WTC11 (cell line): ENCODE measurements around the gene MGST3. TPM values are rescaled to one million over a fixed set of nuclear protein-coding genes. Genes with fewer than 3 reads are reported as not detected.

Experiments
- ATAC-seq: fragments of 200-7000 bp; cut with Tn5 transposase; 2 replicates; pipeline ENCODE4 v1.10.0; 2021; ENCODE audit warnings: mild to moderate bottlenecking, moderate library complexity
- CTCF ChIA-PET: fragments of 300-600 bp; sonication (Branson Sonifier 250); formaldehyde crosslinking; loops from one replicate; lab custom pipeline; 2021; ENCODE audit warnings: antibody characterized with exemption; lab: Charles Lee
- POLR2A ChIA-PET: fragments of 350-600 bp; sonication (Branson Sonifier 250); formaldehyde crosslinking; loops from one replicate; lab custom pipeline; 2021; ENCODE audit warnings: antibody characterized with exemption; lab: Charles Lee
- DNase-seq: peaks from one replicate; pipeline ENCODE4 v3.0.0; 2021; ENCODE audit warnings: low spot score
- H3K27ac Mint-ChIP-seq: 2 replicates; pipeline ENCODE4 v1.8.0; 2021; ENCODE audit warnings: mixed read lengths
- H3K27me3 Mint-ChIP-seq: 2 replicates; pipeline ENCODE4 v1.8.0; 2021; ENCODE audit warnings: low read depth, mild to moderate bottlenecking, moderate library complexity, mixed read lengths
- H3K36me3 Mint-ChIP-seq: 2 replicates; pipeline ENCODE4 v1.8.0; 2021; ENCODE audit warnings: mixed read lengths
- H3K4me1 Mint-ChIP-seq: 2 replicates; pipeline ENCODE4 v1.8.0; 2022; ENCODE audit warnings: mixed read lengths
- H3K4me3 Mint-ChIP-seq: 2 replicates; pipeline ENCODE4 v1.8.0; 2021; ENCODE audit warnings: mild to moderate bottlenecking, moderate library complexity, mixed read lengths
- H3K9me3 Mint-ChIP-seq: 2 replicates; pipeline ENCODE4 v1.8.0; 2021; ENCODE audit warnings: mixed read lengths
- CBFB ChIP-seq: sonication (generic); formaldehyde crosslinking; IDR thresholded peaks from 2 replicates; pipeline ENCODE4 v1.8.1; 2022; ENCODE audit warnings: mild to moderate bottlenecking, low read depth, missing genetic modification reagents
- CREM ChIP-seq: sonication (generic); formaldehyde crosslinking; IDR thresholded peaks from 2 replicates; pipeline ENCODE4 v1.8.1; 2022; ENCODE audit warnings: mild to moderate bottlenecking, missing genetic modification reagents, moderate library complexity
- FOXJ3 ChIP-seq: sonication (generic); formaldehyde crosslinking; IDR thresholded peaks from 2 replicates; pipeline ENCODE4 v1.9.0; 2021; ENCODE audit warnings: missing genetic modification reagents, mild to moderate bottlenecking, borderline replicate concordance
- FOXP1 ChIP-seq: sonication (generic); formaldehyde crosslinking; IDR thresholded peaks from 2 replicates; pipeline ENCODE4 v1.8.0; 2022; ENCODE audit warnings: missing genetic modification reagents, mild to moderate bottlenecking, moderate library complexity, borderline replicate concordance
- GABPB1 ChIP-seq: sonication (generic); formaldehyde crosslinking; IDR thresholded peaks from 2 replicates; pipeline ENCODE4 v1.8.1; 2023; ENCODE audit warnings: mild to moderate bottlenecking, missing genetic modification reagents
- GTF2I ChIP-seq: fragments of 250-450 bp; sonication (Bioruptor Pico); conservative IDR thresholded peaks from 2 replicates; pipeline ENCODE4 v1.4.0; 2021; ENCODE audit warnings: mild to moderate bottlenecking
- HMGA2 ChIP-seq: fragments of 250-450 bp; sonication (Bioruptor Pico); IDR thresholded peaks from 2 replicates; pipeline ENCODE4 v1.4.0; 2021; ENCODE audit warnings: mild to moderate bottlenecking, moderate library complexity
- IRF1 ChIP-seq: sonication (generic); formaldehyde crosslinking; IDR thresholded peaks from 2 replicates; pipeline ENCODE4 v1.8.0; 2023; ENCODE audit warnings: missing genetic modification reagents
- IRF2 ChIP-seq: sonication (generic); formaldehyde crosslinking; IDR thresholded peaks from 2 replicates; pipeline ENCODE4 v1.8.0; 2022; ENCODE audit warnings: low read depth, missing genetic modification reagents, borderline replicate concordance
- JAZF1 ChIP-seq: fragments of 250-450 bp; sonication (Bioruptor Pico); IDR thresholded peaks from 2 replicates; pipeline ENCODE4 v1.9.0; 2021; ENCODE audit warnings: moderate library complexity, mild to moderate bottlenecking, inconsistent platforms
- MLX ChIP-seq: sonication (generic); formaldehyde crosslinking; IDR thresholded peaks from 2 replicates; pipeline ENCODE4 v1.8.1; 2023; ENCODE audit warnings: mild to moderate bottlenecking, missing genetic modification reagents, moderate library complexity
- MXD4 ChIP-seq: fragments of 250-450 bp; sonication (Bioruptor Pico); IDR thresholded peaks from 2 replicates; pipeline ENCODE4 v1.8.0; 2021; ENCODE audit warnings: mild to moderate bottlenecking, moderate library complexity, borderline replicate concordance
- NFE2L1 ChIP-seq: sonication (generic); formaldehyde crosslinking; IDR thresholded peaks from 2 replicates; pipeline ENCODE4 v1.8.1; 2023; ENCODE audit warnings: missing genetic modification reagents
- NR3C1 ChIP-seq: sonication (generic); formaldehyde crosslinking; conservative IDR thresholded peaks from 2 replicates; pipeline ENCODE4 v1.8.1; 2023; ENCODE audit warnings: low read depth, mild to moderate bottlenecking, missing genetic modification reagents
- PRRX2 ChIP-seq: fragments of 250-450 bp; sonication (Bioruptor Pico); IDR thresholded peaks from 2 replicates; pipeline ENCODE4 v1.8.0; 2021; ENCODE audit warnings: mild to moderate bottlenecking
- RELA ChIP-seq: sonication (generic); formaldehyde crosslinking; IDR thresholded peaks from 2 replicates; pipeline ENCODE4 v1.8.1; 2022; ENCODE audit warnings: missing genetic modification reagents, mild to moderate bottlenecking, borderline replicate concordance
- SMAD4 ChIP-seq: sonication (generic); formaldehyde crosslinking; IDR thresholded peaks from 2 replicates; pipeline ENCODE4 v1.8.0; 2022; ENCODE audit warnings: mild to moderate bottlenecking, missing genetic modification reagents
- SP1 ChIP-seq: sonication (generic); formaldehyde crosslinking; conservative IDR thresholded peaks from 2 replicates; pipeline ENCODE4 v1.8.1; 2022; ENCODE audit warnings: missing genetic modification reagents
- TCF7 ChIP-seq: sonication (generic); formaldehyde crosslinking; IDR thresholded peaks from 2 replicates; pipeline ENCODE4 v1.8.0; 2022; ENCODE audit warnings: mild to moderate bottlenecking, low read depth, missing genetic modification reagents, moderate library complexity
- ZBTB21 ChIP-seq: sonication (generic); formaldehyde crosslinking; IDR thresholded peaks from 2 replicates; pipeline ENCODE4 v1.8.1; 2023; ENCODE audit warnings: mild to moderate bottlenecking, missing genetic modification reagents, borderline replicate concordance
- ZBTB43 ChIP-seq: sonication (generic); formaldehyde crosslinking; IDR thresholded peaks from 2 replicates; pipeline ENCODE4 v1.8.1; 2023; ENCODE audit warnings: mild to moderate bottlenecking, missing genetic modification reagents
- ZNF219 ChIP-seq: sonication (generic); formaldehyde crosslinking; IDR thresholded peaks from 2 replicates; pipeline ENCODE4 v1.8.0; 2023; ENCODE audit warnings: missing genetic modification reagents, mild to moderate bottlenecking, borderline replicate concordance
- ZNF263 ChIP-seq: sonication (generic); formaldehyde crosslinking; IDR thresholded peaks from 2 replicates; pipeline ENCODE4 v1.8.1; 2022; ENCODE audit warnings: low read depth, mild to moderate bottlenecking, moderate library complexity, missing genetic modification reagents
- ZNF416 ChIP-seq: fragments of 250-450 bp; sonication (Bioruptor Pico); IDR thresholded peaks from 2 replicates; pipeline ENCODE4 v1.9.0; 2021; ENCODE audit warnings: mild to moderate bottlenecking, inconsistent platforms
- ZNF671 ChIP-seq: fragments of 250-450 bp; sonication (Bioruptor Pico); IDR thresholded peaks from 2 replicates; pipeline ENCODE4 v1.8.0; 2021; ENCODE audit warnings: mild to moderate bottlenecking
- total RNA-seq: library from RNA; stranded (reverse); gene quantifications from 3 replicates; pipeline ENCODE4 v1.2.3, GENCODE V29; 2021
- TF ChIP-seq, protein P1 (sequence below): fragments of 250-450 bp; sonication (Bioruptor Pico); IDR thresholded peaks from 2 replicates; pipeline ENCODE4 v1.9.0; 2021; ENCODE audit warnings: mild to moderate bottlenecking
- TF ChIP-seq, protein P2 (sequence below): sonication (generic); formaldehyde crosslinking; IDR thresholded peaks from 2 replicates; pipeline ENCODE4 v1.8.0; 2022; ENCODE audit warnings: mild to moderate bottlenecking, missing genetic modification reagents
- TF ChIP-seq, protein P3 (sequence below): fragments of 200-600 bp; IDR thresholded peaks from 2 replicates; pipeline ENCODE4 v1.8.0; 2022; ENCODE audit warnings: antibody characterized with exemption
- TF ChIP-seq, protein P4 (sequence below): sonication (generic); formaldehyde crosslinking; IDR thresholded peaks from 2 replicates; pipeline ENCODE4 v1.8.0; 2022; ENCODE audit warnings: mild to moderate bottlenecking, missing genetic modification reagents

MGST3 gene
- total RNA-seq, 1 experiment from 2014 or later, result 137 TPM

DNA sequence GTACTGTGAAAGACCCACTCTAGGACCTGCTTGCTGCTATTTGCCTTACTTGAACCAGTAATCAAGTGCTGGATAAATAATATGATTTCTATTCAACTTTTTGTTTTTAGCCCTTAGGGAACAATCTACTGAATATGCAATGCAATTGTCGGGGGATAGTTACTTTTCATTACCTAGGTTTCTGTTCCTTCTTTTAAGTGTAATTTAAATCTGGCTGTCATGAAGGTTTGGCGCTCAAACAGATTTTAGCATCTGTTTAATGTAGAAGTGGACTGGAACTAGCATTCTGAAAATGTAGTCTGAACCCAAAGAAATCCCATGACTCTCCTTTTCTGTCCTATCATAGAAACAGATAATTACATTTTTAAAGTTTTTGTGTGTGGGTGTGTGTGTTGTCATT is 4.8 kb downstream of the MGST3 start:
- no peak for TF ChIP-seq ZNF416
- no peak for TF ChIP-seq ZNF671 (CRISPR knock-in tag)
- TF ChIP-seq SMAD4, result no peak
- no peak for TF ChIP-seq TCF7 (CRISPR knock-in tag)
- TF ChIP-seq IRF1 (CRISPR knock-in tag), result no peak
- TF ChIP-seq HMGA2 (CRISPR knock-in tag), result no peak
- TF ChIP-seq, protein P1, sequence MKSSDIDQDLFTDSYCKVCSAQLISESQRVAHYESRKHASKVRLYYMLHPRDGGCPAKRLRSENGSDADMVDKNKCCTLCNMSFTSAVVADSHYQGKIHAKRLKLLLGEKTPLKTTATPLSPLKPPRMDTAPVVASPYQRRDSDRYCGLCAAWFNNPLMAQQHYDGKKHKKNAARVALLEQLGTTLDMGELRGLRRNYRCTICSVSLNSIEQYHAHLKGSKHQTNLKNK (CRISPR knock-in tag), result no peak
- TF ChIP-seq, protein P2, sequence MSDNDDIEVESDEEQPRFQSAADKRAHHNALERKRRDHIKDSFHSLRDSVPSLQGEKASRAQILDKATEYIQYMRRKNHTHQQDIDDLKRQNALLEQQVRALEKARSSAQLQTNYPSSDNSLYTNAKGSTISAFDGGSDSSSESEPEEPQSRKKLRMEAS (CRISPR knock-in tag), result no peak
- TF ChIP-seq FOXP1 (CRISPR knock-in tag), result no peak
- TF ChIP-seq CBFB, result no peak
- TF ChIP-seq NR3C1 (CRISPR knock-in tag), result no peak
- no peak for TF ChIP-seq ZBTB21 (CRISPR knock-in tag)
- TF ChIP-seq, protein P3, sequence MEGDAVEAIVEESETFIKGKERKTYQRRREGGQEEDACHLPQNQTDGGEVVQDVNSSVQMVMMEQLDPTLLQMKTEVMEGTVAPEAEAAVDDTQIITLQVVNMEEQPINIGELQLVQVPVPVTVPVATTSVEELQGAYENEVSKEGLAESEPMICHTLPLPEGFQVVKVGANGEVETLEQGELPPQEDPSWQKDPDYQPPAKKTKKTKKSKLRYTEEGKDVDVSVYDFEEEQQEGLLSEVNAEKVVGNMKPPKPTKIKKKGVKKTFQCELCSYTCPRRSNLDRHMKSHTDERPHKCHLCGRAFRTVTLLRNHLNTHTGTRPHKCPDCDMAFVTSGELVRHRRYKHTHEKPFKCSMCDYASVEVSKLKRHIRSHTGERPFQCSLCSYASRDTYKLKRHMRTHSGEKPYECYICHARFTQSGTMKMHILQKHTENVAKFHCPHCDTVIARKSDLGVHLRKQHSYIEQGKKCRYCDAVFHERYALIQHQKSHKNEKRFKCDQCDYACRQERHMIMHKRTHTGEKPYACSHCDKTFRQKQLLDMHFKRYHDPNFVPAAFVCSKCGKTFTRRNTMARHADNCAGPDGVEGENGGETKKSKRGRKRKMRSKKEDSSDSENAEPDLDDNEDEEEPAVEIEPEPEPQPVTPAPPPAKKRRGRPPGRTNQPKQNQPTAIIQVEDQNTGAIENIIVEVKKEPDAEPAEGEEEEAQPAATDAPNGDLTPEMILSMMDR, result no peak
- no peak for TF ChIP-seq MLX
- TF ChIP-seq NFE2L1, result no peak
- no peak for TF ChIP-seq PRRX2 (CRISPR knock-in tag)
- TF ChIP-seq, protein P4, sequence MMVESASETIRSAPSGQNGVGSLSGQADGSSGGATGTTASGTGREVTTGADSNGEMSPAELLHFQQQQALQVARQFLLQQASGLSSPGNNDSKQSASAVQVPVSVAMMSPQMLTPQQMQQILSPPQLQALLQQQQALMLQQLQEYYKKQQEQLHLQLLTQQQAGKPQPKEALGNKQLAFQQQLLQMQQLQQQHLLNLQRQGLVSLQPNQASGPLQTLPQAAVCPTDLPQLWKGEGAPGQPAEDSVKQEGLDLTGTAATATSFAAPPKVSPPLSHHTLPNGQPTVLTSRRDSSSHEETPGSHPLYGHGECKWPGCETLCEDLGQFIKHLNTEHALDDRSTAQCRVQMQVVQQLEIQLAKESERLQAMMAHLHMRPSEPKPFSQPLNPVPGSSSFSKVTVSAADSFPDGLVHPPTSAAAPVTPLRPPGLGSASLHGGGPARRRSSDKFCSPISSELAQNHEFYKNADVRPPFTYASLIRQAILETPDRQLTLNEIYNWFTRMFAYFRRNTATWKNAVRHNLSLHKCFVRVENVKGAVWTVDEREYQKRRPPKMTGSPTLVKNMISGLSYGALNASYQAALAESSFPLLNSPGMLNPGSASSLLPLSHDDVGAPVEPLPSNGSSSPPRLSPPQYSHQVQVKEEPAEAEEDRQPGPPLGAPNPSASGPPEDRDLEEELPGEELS, result no peak
- TF ChIP-seq JAZF1, result no peak
- TF ChIP-seq CREM (CRISPR knock-in tag), result no peak
- ATAC-seq (no peak), DNase-seq (no peak)
- POLR2A ChIA-PET, result no interaction called here
- Mint-ChIP-seq H3K4me3 (no peak overlapping the region), H3K27me3 (no peaks in the 10 kb centered on the region; the same call in 1 of the 2 replicates), H3K27ac (no peak overlapping the region), H3K36me3 (peaks cover 5% of the 10 kb centered on the region), H3K4me1 (peaks cover 33% of the 10 kb centered on the region), H3K9me3 (no peaks in the 10 kb centered on the region)
- CTCF ChIA-PET, result no interaction called here

DNA sequence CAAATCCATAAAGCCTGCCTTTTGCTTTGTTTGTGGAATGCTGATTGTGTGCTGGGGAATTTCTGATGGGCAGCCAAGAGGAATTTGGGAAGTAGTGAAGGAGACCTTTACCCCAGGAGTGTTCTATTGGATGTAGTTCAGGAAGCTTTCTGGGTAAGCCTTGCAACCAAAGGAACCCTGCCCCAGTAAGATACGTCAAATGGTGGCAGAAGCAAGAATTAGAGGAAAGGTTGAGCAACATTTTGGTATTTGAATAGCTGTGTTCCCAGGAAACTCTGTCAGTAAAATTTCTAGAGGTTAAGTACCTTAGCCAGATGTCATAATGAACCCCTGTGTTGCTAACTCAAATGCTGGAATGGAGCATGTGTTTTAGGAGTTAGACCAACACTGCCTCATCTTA is 6.4 kb downstream of the MGST3 start:
- ATAC-seq (no peak), DNase-seq (no peak)
- H3K4me3 Mint-ChIP-seq, result no peak overlapping the region
- H3K36me3 Mint-ChIP-seq, result peaks cover 5% of the 10 kb centered on the region
- CTCF ChIA-PET, result no interaction called here
- H3K9me3 Mint-ChIP-seq, result no peaks in the 10 kb centered on the region
- H3K27ac Mint-ChIP-seq, result no peak overlapping the region
- POLR2A ChIA-PET, result no interaction called here
- peaks cover 36% of the 10 kb centered on the region for H3K4me1 Mint-ChIP-seq
- no peaks in the 10 kb centered on the region; the same call in 1 of the 2 replicates for H3K27me3 Mint-ChIP-seq
- no peak for TF ChIP-seq SP1 (CRISPR knock-in tag)
- TF ChIP-seq, protein P2 (CRISPR knock-in tag), result no peak
- no peak for TF ChIP-seq SMAD4
- TF ChIP-seq, protein P4, result no peak
- no peak for TF ChIP-seq RELA (CRISPR knock-in tag)
- no peak for TF ChIP-seq PRRX2 (CRISPR knock-in tag)
- TF ChIP-seq GTF2I (CRISPR knock-in tag), result no peak
- no peak for TF ChIP-seq ZNF263
- TF ChIP-seq IRF2 (CRISPR knock-in tag), result no peak
- no peak for TF ChIP-seq MXD4 (CRISPR knock-in tag)
- no peak for TF ChIP-seq GABPB1 (CRISPR knock-in tag)
- no peak for TF ChIP-seq FOXJ3 (CRISPR knock-in tag)
- TF ChIP-seq ZNF219 (CRISPR knock-in tag), result no peak
- no peak for TF ChIP-seq ZBTB43 (CRISPR knock-in tag)
